Measurements from ENCODE around the gene CHSY3.

The CHSY3 gene

GRCh38 chr5:129945028-129945427 is 40.8 kb downstream of the CHSY3 start:
- no peak for DNase-seq

GRCh38 chr5:129945774-129946270 is 41.6 kb downstream of the CHSY3 start:
- no peak for DNase-seq

- no peak for DNase-seq
These were observed 46.8 kb downstream of the CHSY3 start for GRCh38 chr5:129951039-129951438.

GRCh38 chr5:129958581-129958980 is 54.3 kb downstream of the CHSY3 start:
- no peak for DNase-seq

- no peak for DNase-seq
These were observed 56.6 kb downstream of the CHSY3 start for GRCh38 chr5:129960831-129961230.

- DNase-seq, result no peak
These were observed 58.2 kb downstream of the CHSY3 start for GRCh38 chr5:129962506-129962905.

- peak in 8 of 58 donors; percentile 0 to 56 (median 6) for DNase-seq
These were observed 59.1 kb downstream of the CHSY3 start for GRCh38 chr5:129963359-129963758.

- no peak for DNase-seq
These were observed 61.8 kb downstream of the CHSY3 start for GRCh38 chr5:129966071-129966470.

GRCh38 chr5:129971714-129972113 is 67.4 kb downstream of the CHSY3 start:
- no peak for DNase-seq

- DNase-seq, result no peak
These were observed 68.3 kb downstream of the CHSY3 start for GRCh38 chr5:129972465-129973141.

- no peak for DNase-seq
These were observed 69.6 kb downstream of the CHSY3 start for GRCh38 chr5:129973716-129974426.

- DNase-seq, result no peak
These were observed 73.5 kb downstream of the CHSY3 start for GRCh38 chr5:129977810-129978209.

GRCh38 chr5:129978270-129978669 is 74.0 kb downstream of the CHSY3 start:
- no peak for DNase-seq

- DNase-seq, result no peak
These were observed 84.2 kb downstream of the CHSY3 start for GRCh38 chr5:129988453-129988852.

- DNase-seq, result no peak
These were observed 87.5 kb downstream of the CHSY3 start for GRCh38 chr5:129991780-129992179.

- no peak for DNase-seq
These were observed 92.6 kb downstream of the CHSY3 start for GRCh38 chr5:129996896-129997295.

- DNase-seq, result no peak
These were observed 96.2 kb downstream of the CHSY3 start for GRCh38 chr5:130000460-130000859.

- peak in 1 of 58 donors; percentile 6 for DNase-seq
These were observed 97.9 kb downstream of the CHSY3 start for GRCh38 chr5:130002183-130002582.

- DNase-seq, result no peak
These were observed 98.6 kb downstream of the CHSY3 start for GRCh38 chr5:130002876-130003275.

GRCh38 chr5:130011986-130012385 is 107.7 kb downstream of the CHSY3 start:
- DNase-seq, result no peak

- no peak for DNase-seq
These were observed 112.9 kb downstream of the CHSY3 start for GRCh38 chr5:130017173-130017572.

GRCh38 chr5:130018641-130019040 is 114.4 kb downstream of the CHSY3 start:
- no peak for DNase-seq

GRCh38 chr5:130021000-130021399 is 116.7 kb downstream of the CHSY3 start:
- DNase-seq, result no peak
